OCI-LY7 (cell line): ENCODE measurements around the gene PIEZO1.

Experiments used
- CTCF ChIP-seq: fragments of 200-600 bp; sonication (generic); conservative IDR thresholded peaks from 2 replicates; pipeline ENCODE4 v1.5.1; 2014; ENCODE audit warnings: mild to moderate bottlenecking, antibody characterized with exemption, low read length, moderate library complexity, mixed read lengths
- EZH2phosphoT487 ChIP-seq: fragments of 200-600 bp; sonication (generic); IDR thresholded peaks from 2 replicates; pipeline ENCODE4 v1.6.1; 2018; ENCODE audit warnings: low read depth, borderline replicate concordance, mild to moderate bottlenecking, mixed run types, antibody characterized with exemption, low read length, moderate library complexity, mixed read lengths

GRCh38 chr16:88723507-88723887 lies 61.5 kb downstream of the PIEZO1 start:
- TF ChIP-seq CTCF (no peak), EZH2phosphoT487 (no peak)
